ENCODE results near the gene E2F6.

DNA sequence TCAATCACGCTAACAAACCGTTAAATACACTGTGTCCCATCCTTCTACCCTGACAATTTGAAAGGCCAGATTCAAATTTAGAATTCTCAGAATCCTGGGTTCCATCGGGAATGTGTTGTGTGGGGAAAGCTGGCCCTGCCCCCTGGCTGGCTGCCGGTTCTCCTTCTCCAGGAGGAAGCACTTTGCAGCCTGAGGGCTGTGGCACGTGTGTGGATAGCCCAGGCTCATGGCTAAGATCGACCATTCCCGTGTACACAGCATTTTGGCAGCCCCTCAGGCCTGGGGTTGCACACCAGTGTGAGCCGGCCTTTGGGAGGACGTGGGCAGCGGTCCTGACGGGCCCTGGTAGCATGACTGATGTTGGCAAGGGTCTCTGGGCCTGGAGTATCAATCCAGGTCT lies 70.6 kb downstream of the E2F6 start:
- TF ChIP-seq, protein P1, sequence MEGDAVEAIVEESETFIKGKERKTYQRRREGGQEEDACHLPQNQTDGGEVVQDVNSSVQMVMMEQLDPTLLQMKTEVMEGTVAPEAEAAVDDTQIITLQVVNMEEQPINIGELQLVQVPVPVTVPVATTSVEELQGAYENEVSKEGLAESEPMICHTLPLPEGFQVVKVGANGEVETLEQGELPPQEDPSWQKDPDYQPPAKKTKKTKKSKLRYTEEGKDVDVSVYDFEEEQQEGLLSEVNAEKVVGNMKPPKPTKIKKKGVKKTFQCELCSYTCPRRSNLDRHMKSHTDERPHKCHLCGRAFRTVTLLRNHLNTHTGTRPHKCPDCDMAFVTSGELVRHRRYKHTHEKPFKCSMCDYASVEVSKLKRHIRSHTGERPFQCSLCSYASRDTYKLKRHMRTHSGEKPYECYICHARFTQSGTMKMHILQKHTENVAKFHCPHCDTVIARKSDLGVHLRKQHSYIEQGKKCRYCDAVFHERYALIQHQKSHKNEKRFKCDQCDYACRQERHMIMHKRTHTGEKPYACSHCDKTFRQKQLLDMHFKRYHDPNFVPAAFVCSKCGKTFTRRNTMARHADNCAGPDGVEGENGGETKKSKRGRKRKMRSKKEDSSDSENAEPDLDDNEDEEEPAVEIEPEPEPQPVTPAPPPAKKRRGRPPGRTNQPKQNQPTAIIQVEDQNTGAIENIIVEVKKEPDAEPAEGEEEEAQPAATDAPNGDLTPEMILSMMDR (IDR thresholded peaks at IDR 0.05 in 8 of 11, conservative IDR thresholded peaks at IDR 0.05 in 3 of 11) = no peak
- TF ChIP-seq POLR2A (IDR thresholded peaks at IDR 0.05) = no peak

Data from spleen (tissue), 7 donors.